ENCODE measurements around the gene MIF4GD.

MIF4GD gene

GRCh38 chr17:75316253-75316652 lies 45.2 kb upstream of the MIF4GD start:
- peaks cover 10% of the 10 kb centered on the region for H3K4me1 Mint-ChIP-seq
- H3K27me3 Mint-ChIP-seq (ENCODE audit: low read depth): no peaks in the 10 kb centered on the region
- H3K27ac Mint-ChIP-seq: no peak overlapping the region
- no peaks in the 10 kb centered on the region for H3K9me3 Mint-ChIP-seq
- H3K4me3 Mint-ChIP-seq: no peak overlapping the region
- TF ChIP-seq, protein P1, sequence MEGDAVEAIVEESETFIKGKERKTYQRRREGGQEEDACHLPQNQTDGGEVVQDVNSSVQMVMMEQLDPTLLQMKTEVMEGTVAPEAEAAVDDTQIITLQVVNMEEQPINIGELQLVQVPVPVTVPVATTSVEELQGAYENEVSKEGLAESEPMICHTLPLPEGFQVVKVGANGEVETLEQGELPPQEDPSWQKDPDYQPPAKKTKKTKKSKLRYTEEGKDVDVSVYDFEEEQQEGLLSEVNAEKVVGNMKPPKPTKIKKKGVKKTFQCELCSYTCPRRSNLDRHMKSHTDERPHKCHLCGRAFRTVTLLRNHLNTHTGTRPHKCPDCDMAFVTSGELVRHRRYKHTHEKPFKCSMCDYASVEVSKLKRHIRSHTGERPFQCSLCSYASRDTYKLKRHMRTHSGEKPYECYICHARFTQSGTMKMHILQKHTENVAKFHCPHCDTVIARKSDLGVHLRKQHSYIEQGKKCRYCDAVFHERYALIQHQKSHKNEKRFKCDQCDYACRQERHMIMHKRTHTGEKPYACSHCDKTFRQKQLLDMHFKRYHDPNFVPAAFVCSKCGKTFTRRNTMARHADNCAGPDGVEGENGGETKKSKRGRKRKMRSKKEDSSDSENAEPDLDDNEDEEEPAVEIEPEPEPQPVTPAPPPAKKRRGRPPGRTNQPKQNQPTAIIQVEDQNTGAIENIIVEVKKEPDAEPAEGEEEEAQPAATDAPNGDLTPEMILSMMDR (IDR thresholded peaks at IDR 0.05; ENCODE audit: unreplicated experiment in 3 of 3): no peak
- H3K36me3 Mint-ChIP-seq (ENCODE audit: low read depth): peaks cover 24% of the 10 kb centered on the region

- no peaks in the 10 kb centered on the region for H3K9me3 Mint-ChIP-seq
These were observed 44.7 kb upstream of the MIF4GD start for GRCh38 chr17:75315541-75316243.

GRCh38 chr17:75313941-75314551 lies 43.0 kb upstream of the MIF4GD start:
- Mint-ChIP-seq H3K27me3 (ENCODE audit: low read depth) (no peaks in the 10 kb centered on the region), H3K4me1 (no peaks in the 10 kb centered on the region), H3K4me3 (no peak overlapping the region), H3K27ac (no peak overlapping the region), H3K9me3 (no peaks in the 10 kb centered on the region), H3K36me3 (ENCODE audit: low read depth) (peaks cover 9% of the 10 kb centered on the region)
- TF ChIP-seq, protein P1 (IDR thresholded peaks at IDR 0.05; ENCODE audit: unreplicated experiment in 3 of 3): no peak

More at GRCh38 chr17:75315541-75316243, 44.7 kb upstream of the MIF4GD start:
- H3K27me3 Mint-ChIP-seq (ENCODE audit: low read depth): no peaks in the 10 kb centered on the region
- H3K4me3 Mint-ChIP-seq: no peak overlapping the region
- no peak overlapping the region for H3K27ac Mint-ChIP-seq
- TF ChIP-seq, protein P1 (IDR thresholded peaks at IDR 0.05; ENCODE audit: unreplicated experiment in 3 of 3): no peak
- peaks cover 21% of the 10 kb centered on the region for H3K36me3 Mint-ChIP-seq (ENCODE audit: low read depth)
- peaks cover 10% of the 10 kb centered on the region for H3K4me1 Mint-ChIP-seq

DNA sequence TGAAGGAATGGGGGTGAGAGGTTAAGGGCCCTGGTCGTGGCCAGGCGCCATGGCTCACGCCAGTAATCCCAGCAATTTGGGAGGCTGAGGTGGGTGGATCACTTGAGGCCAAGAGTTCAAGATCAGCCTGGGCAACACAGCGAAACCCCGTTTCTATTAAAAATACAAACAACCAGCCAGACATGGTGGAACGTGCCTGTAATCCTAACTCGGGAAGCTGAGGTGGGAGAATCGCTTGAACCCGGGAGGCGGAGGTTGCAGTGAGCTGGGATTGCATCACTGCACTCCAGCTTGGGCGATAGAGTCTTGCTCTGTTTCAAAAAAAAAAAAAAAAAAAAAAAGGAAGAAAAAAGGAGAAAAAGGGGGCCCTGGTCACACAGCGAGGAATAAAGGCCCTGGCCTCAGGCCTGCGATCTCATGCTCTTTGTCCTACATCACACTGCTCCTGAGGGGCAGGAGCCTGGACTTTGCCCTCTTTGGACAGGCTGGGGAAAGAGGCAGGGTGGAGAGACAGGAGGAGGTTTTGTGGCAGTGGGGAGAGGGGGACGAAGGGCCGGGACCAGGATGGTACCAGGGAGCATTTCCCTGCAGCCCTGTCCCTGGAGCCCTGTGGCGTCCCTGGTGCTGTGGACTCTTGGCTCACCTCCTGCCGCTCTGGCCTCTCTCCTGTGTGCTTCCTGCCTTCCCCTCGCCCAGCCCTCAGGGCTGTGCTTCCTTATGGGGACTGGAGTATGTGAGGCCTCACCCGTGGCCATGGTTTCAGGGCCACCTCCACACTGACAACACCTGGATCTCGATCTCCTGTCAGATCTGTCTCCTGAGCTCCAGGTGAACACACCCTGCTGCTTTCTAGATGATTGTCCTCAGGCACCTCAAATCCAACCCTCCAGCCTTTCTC lies 38.0 kb upstream of the MIF4GD start:
- H3K27ac Mint-ChIP-seq: peak overlapping the region in 2 of 3 experiments; percentile 90 to 92
- no peaks in the 10 kb centered on the region for H3K36me3 Mint-ChIP-seq (ENCODE audit: low read depth)
- peaks cover 3% of the 10 kb centered on the region for H3K27me3 Mint-ChIP-seq (ENCODE audit: low read depth)
- H3K4me1 Mint-ChIP-seq: no peaks in the 10 kb centered on the region
- H3K4me3 Mint-ChIP-seq: no peak overlapping the region
- TF ChIP-seq, protein P1 (IDR thresholded peaks at IDR 0.05; ENCODE audit: unreplicated experiment in 3 of 3): no peak
- H3K9me3 Mint-ChIP-seq: no peaks in the 10 kb centered on the region

DNA sequence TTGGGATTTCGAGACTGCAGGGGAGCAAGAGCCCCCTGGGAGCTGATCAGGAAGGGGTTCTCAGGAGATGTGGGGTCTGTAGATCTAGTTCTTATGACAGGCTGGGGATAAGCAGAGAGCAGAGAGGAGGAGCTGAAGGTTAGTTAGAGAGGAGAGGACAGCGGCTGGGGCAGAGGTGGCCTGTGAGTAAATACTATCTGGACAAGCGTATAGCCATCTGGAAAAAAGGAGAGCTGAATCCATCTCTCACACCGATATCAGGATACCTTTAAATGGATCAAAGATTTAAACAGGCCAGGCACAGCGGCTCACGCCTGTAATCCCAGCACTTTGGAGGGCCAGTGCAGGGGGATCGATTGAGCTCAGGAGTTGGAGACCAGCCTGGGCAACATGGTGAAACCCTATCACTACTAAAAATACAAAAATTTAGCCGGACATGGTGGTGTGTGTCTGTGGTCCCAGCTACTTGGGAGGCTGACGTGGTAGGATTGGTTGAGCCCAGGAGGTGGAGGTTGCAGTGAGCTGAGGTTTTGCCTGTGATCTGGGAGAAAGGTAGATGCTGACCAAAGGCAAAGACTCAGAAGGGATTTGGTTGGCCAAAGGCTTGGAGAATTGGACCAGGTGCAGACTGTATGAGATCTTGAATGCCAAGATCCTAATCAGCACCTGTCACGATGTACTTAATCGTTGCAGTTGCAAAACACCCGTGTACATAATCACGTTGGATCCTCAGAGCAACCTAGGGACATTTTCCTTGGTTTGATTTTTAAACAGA lies 37.1 kb upstream of the MIF4GD start:
- Mint-ChIP-seq H3K4me3 (no peak overlapping the region), H3K36me3 (ENCODE audit: low read depth) (peaks cover under 1% of the 10 kb centered on the region), H3K27ac (peak overlapping the region in 2 of 3 experiments; percentile 90 to 92), H3K27me3 (ENCODE audit: low read depth) (peaks cover 3% of the 10 kb centered on the region), H3K4me1 (no peaks in the 10 kb centered on the region), H3K9me3 (no peaks in the 10 kb centered on the region)
- TF ChIP-seq, protein P1 (IDR thresholded peaks at IDR 0.05; ENCODE audit: unreplicated experiment in 3 of 3): no peak

Measured in nephron (organoid).